Measurements from ENCODE around the gene E2F8. TPM values are rescaled to one million over a fixed set of nuclear protein-coding genes. Genes with fewer than 3 reads are reported as not detected.

E2F8 gene
- total RNA-seq, 1 experiment from 2014 or later, result 8.4 TPM

DNA sequence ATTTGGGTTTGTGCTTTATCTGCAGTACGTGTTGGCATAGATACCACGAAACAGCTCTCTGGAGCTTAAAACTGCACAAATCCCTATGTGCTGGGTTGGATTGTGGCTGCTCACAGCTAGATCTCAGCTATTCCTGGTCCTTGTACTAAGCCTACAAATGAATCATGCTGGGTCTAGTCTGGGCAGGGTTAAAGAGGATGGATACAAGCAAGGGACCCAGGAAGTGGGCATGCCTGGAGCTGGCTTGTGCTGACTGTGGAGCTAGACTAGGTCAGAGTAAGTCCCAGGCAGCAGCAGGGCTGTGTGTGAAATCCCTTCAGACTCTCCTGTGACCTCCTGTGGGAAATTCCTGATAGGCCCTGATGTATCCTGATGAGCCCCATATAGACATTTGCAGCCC is 3.9 kb upstream of the E2F8 start:
- Histone ChIP-seq H3K4me2 (ENCODE audit: low read depth, low read length, poor library complexity, severe bottlenecking) (no peak overlapping the region), H3K9ac (ENCODE audit: low read length) (no peak overlapping the region), H3K27ac (ENCODE audit: low read length) (no peak overlapping the region), H4K20me1 (ENCODE audit: insufficient read depth, low read depth, low read length) (no peaks in the 10 kb centered on the region), H3K9me2 (replicated peaks; ENCODE audit: insufficient read depth, low read length) (no peaks in the 10 kb centered on the region), H3K36me3 (ENCODE audit: insufficient read depth, low read length) (no peaks in the 10 kb centered on the region), H3K4me3 (ENCODE audit: low read length) (no peak overlapping the region), H3K4me1 (ENCODE audit: low read length) (peaks cover 10% of the 10 kb centered on the region), H3K27me3 (ENCODE audit: low read length) (no peaks in the 10 kb centered on the region), H2AFZ (ENCODE audit: low read length) (no peak overlapping the region), H3K79me2 (ENCODE audit: low read length) (peaks cover 9% of the 10 kb centered on the region), H3K9me3 (ENCODE audit: low read length) (no peaks in the 10 kb centered on the region)
- DNase-seq, result no peak

DNA sequence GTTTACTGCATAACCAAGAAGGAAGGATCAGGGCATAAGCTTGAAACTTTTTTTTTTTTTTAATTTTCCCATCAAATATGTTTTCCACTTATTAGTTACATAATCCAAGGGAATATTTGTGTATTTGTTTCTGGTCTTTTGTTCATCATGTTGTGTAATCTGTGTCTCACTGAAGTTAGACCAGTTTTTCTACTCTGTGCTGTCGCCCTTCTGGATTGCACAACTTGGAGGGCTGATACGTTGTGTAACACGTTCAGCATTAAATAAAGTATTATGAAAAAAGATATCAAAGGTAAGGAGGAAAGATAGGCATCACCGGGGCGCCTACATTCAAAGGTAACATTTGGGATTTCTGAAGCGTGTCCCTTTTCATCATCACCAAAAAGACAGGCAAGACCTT is 3.3 kb upstream of the E2F8 start:
- Histone ChIP-seq H3K9me2 (replicated peaks; ENCODE audit: insufficient read depth, low read length) (no peaks in the 10 kb centered on the region), H3K4me1 (ENCODE audit: low read length) (peaks cover 15% of the 10 kb centered on the region), H3K36me3 (ENCODE audit: insufficient read depth, low read length) (no peaks in the 10 kb centered on the region; the same call in 1 of the 2 replicates), H3K27me3 (ENCODE audit: low read length) (no peaks in the 10 kb centered on the region), H3K79me2 (ENCODE audit: low read length) (peaks cover 14% of the 10 kb centered on the region), H3K9ac (ENCODE audit: low read length) (no peak overlapping the region), H3K4me3 (ENCODE audit: low read length) (no peak overlapping the region), H2AFZ (ENCODE audit: low read length) (no peak overlapping the region), H3K9me3 (ENCODE audit: low read length) (no peaks in the 10 kb centered on the region), H4K20me1 (ENCODE audit: insufficient read depth, low read depth, low read length) (no peaks in the 10 kb centered on the region), H3K4me2 (ENCODE audit: low read depth, low read length, poor library complexity, severe bottlenecking) (no peak overlapping the region), H3K27ac (ENCODE audit: low read length) (no peak overlapping the region)
- no peak for DNase-seq

- Histone ChIP-seq H3K4me1 (ENCODE audit: low read length) (peaks cover 20% of the 10 kb centered on the region), H3K9ac (ENCODE audit: low read length) (no peak overlapping the region), H3K27me3 (ENCODE audit: low read length) (no peaks in the 10 kb centered on the region), H3K9me3 (ENCODE audit: low read length) (no peaks in the 10 kb centered on the region), H3K79me2 (ENCODE audit: low read length) (peaks cover 19% of the 10 kb centered on the region), H2AFZ (ENCODE audit: low read length) (no peak overlapping the region), H4K20me1 (ENCODE audit: insufficient read depth, low read depth, low read length) (no peaks in the 10 kb centered on the region), H3K4me3 (ENCODE audit: low read length) (no peak overlapping the region), H3K27ac (ENCODE audit: low read length) (no peak overlapping the region), H3K9me2 (replicated peaks; ENCODE audit: insufficient read depth, low read length) (no peaks in the 10 kb centered on the region), H3K4me2 (ENCODE audit: low read depth, low read length, poor library complexity, severe bottlenecking) (no peak overlapping the region), H3K36me3 (ENCODE audit: insufficient read depth, low read length) (peaks cover 4% of the 10 kb centered on the region; the same call in 1 of the 2 replicates)
- no peak for DNase-seq
These were observed 2.9 kb upstream of the E2F8 start for GRCh38 chr11:19243613-19244012.

GRCh38 chr11:19243143-19243542 is 2.4 kb upstream of the E2F8 start:
- no peak for DNase-seq
- H3K4me2 ChIP-seq (ENCODE audit: low read depth, low read length, poor library complexity, severe bottlenecking), result no peak overlapping the region

GRCh38 chr11:19242179-19242932 is 1.6 kb upstream of the E2F8 start:
- DNase-seq, result no peak
- Histone ChIP-seq H3K36me3 (ENCODE audit: insufficient read depth, low read length) (peaks cover 15% of the 10 kb centered on the region), H3K79me2 (ENCODE audit: low read length) (peaks cover 23% of the 10 kb centered on the region), H3K9me2 (replicated peaks; ENCODE audit: insufficient read depth, low read length) (no peaks in the 10 kb centered on the region), H3K9me3 (ENCODE audit: low read length) (no peaks in the 10 kb centered on the region), H3K4me2 (ENCODE audit: low read depth, low read length, poor library complexity, severe bottlenecking) (peak overlapping the region; percentile 86), H3K9ac (ENCODE audit: low read length) (peak overlapping the region; percentile 88), H3K27ac (ENCODE audit: low read length) (no peak overlapping the region), H3K4me1 (ENCODE audit: low read length) (peaks cover 24% of the 10 kb centered on the region), H2AFZ (ENCODE audit: low read length) (no peak overlapping the region), H3K4me3 (ENCODE audit: low read length) (peak overlapping the region; percentile 98; the same call in 1 of the 2 replicates), H3K27me3 (ENCODE audit: low read length) (no peaks in the 10 kb centered on the region), H4K20me1 (ENCODE audit: insufficient read depth, low read depth, low read length) (no peaks in the 10 kb centered on the region)

More at GRCh38 chr11:19243143-19243542, 2.4 kb upstream of the E2F8 start:
- no peak overlapping the region for H3K27ac ChIP-seq (ENCODE audit: low read length)
- H3K9ac ChIP-seq (ENCODE audit: low read length), result no peak overlapping the region
- H3K36me3 ChIP-seq (ENCODE audit: insufficient read depth, low read length), result peaks cover 7% of the 10 kb centered on the region
- H3K4me1 ChIP-seq (ENCODE audit: low read length), result peaks cover 24% of the 10 kb centered on the region
- H3K4me3 ChIP-seq (ENCODE audit: low read length), result no peak overlapping the region
- peaks cover 23% of the 10 kb centered on the region for H3K79me2 ChIP-seq (ENCODE audit: low read length)
- H2AFZ ChIP-seq (ENCODE audit: low read length), result no peak overlapping the region
- no peaks in the 10 kb centered on the region for H3K9me2 ChIP-seq (replicated peaks; ENCODE audit: insufficient read depth, low read length)
- H4K20me1 ChIP-seq (ENCODE audit: insufficient read depth, low read depth, low read length), result no peaks in the 10 kb centered on the region
- no peaks in the 10 kb centered on the region for H3K27me3 ChIP-seq (ENCODE audit: low read length)
- no peaks in the 10 kb centered on the region for H3K9me3 ChIP-seq (ENCODE audit: low read length)

- peaks cover 23% of the 10 kb centered on the region for H3K79me2 ChIP-seq (ENCODE audit: low read length)
- peak overlapping the region; percentile 98 for H3K4me3 ChIP-seq (ENCODE audit: low read length)
- H4K20me1 ChIP-seq (ENCODE audit: insufficient read depth, low read depth, low read length), result no peaks in the 10 kb centered on the region
- no peaks in the 10 kb centered on the region for H3K27me3 ChIP-seq (ENCODE audit: low read length)
- H2AFZ ChIP-seq (ENCODE audit: low read length), result 0 out of 2 replicates have a peak overlapping the region, but pooled peaks have one; percentile 46
- peak; percentile 82 for DNase-seq
- no peaks in the 10 kb centered on the region for H3K9me2 ChIP-seq (replicated peaks; ENCODE audit: insufficient read depth, low read length)
- no peaks in the 10 kb centered on the region for H3K9me3 ChIP-seq (ENCODE audit: low read length)
- peak overlapping the region; percentile 86 for H3K4me2 ChIP-seq (ENCODE audit: low read depth, low read length, poor library complexity, severe bottlenecking)
- H3K9ac ChIP-seq (ENCODE audit: low read length), result peak overlapping the region; percentile 88
- H3K4me1 ChIP-seq (ENCODE audit: low read length), result peaks cover 24% of the 10 kb centered on the region
- peaks cover 21% of the 10 kb centered on the region for H3K36me3 ChIP-seq (ENCODE audit: insufficient read depth, low read length)
- H3K27ac ChIP-seq (ENCODE audit: low read length), result no peak overlapping the region
These were observed 774 bp upstream of the E2F8 start for GRCh38 chr11:19241260-19242178.

DNA sequence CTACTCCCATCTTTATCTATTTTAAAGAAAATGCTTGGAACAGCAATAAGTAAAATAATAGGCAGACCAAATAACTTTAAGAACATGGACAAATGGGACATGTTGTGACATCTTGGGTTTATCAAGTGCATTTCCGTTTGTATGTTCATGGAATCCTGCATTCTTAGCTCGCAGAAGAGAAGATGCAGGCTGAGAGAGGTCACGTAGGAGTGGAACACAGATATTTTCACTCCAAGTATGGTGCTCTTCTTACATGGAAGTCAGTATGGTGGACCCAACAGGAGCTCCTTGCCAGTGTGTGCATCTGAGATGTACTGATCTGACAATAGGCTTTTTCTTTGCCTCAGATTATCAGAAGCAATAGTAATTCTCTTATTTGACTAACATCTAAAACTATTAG is 1.7 kb downstream of the E2F8 start:
- Histone ChIP-seq H3K4me3 (ENCODE audit: low read length) (peak overlapping the region; percentile 98), H3K9me3 (ENCODE audit: low read length) (no peaks in the 10 kb centered on the region), H3K9me2 (replicated peaks; ENCODE audit: insufficient read depth, low read length) (no peaks in the 10 kb centered on the region), H3K27ac (ENCODE audit: low read length) (no peak overlapping the region), H3K9ac (ENCODE audit: low read length) (peak overlapping the region; percentile 94), H4K20me1 (ENCODE audit: insufficient read depth, low read depth, low read length) (no peaks in the 10 kb centered on the region), H3K27me3 (ENCODE audit: low read length) (no peaks in the 10 kb centered on the region), H3K79me2 (ENCODE audit: low read length) (peaks cover 23% of the 10 kb centered on the region), H2AFZ (ENCODE audit: low read length) (no peak overlapping the region), H3K4me2 (ENCODE audit: low read depth, low read length, poor library complexity, severe bottlenecking) (peak overlapping the region; percentile 95), H3K4me1 (ENCODE audit: low read length) (peaks cover 24% of the 10 kb centered on the region), H3K36me3 (ENCODE audit: insufficient read depth, low read length) (peaks cover 38% of the 10 kb centered on the region)
- DNase-seq, result no peak

GRCh38 chr11:19237813-19238212 is 2.9 kb downstream of the E2F8 start:
- no peaks in the 10 kb centered on the region for H3K27me3 ChIP-seq (ENCODE audit: low read length)
- no peak overlapping the region for H3K4me3 ChIP-seq (ENCODE audit: low read length)
- H3K9me2 ChIP-seq (replicated peaks; ENCODE audit: insufficient read depth, low read length), result no peaks in the 10 kb centered on the region
- no peak overlapping the region for H3K9ac ChIP-seq (ENCODE audit: low read length)
- peaks cover 23% of the 10 kb centered on the region for H3K79me2 ChIP-seq (ENCODE audit: low read length)
- no peak overlapping the region for H3K27ac ChIP-seq (ENCODE audit: low read length)
- H3K9me3 ChIP-seq (ENCODE audit: low read length), result no peaks in the 10 kb centered on the region
- H3K36me3 ChIP-seq (ENCODE audit: insufficient read depth, low read length), result peaks cover 42% of the 10 kb centered on the region
- no peak overlapping the region for H3K4me2 ChIP-seq (ENCODE audit: low read depth, low read length, poor library complexity, severe bottlenecking)
- no peak for DNase-seq
- no peaks in the 10 kb centered on the region for H4K20me1 ChIP-seq (ENCODE audit: insufficient read depth, low read depth, low read length)
- H2AFZ ChIP-seq (ENCODE audit: low read length), result no peak overlapping the region
- H3K4me1 ChIP-seq (ENCODE audit: low read length), result peaks cover 20% of the 10 kb centered on the region

All from Karpas-422 (cell line).